ENCODE results near the gene PIGQ. TPM values are rescaled to one million over a fixed set of nuclear protein-coding genes. Genes with fewer than 3 reads are reported as not detected.

PIGQ gene
- total RNA-seq, 1 experiment from 2014 or later: 58.0 TPM

DNA sequence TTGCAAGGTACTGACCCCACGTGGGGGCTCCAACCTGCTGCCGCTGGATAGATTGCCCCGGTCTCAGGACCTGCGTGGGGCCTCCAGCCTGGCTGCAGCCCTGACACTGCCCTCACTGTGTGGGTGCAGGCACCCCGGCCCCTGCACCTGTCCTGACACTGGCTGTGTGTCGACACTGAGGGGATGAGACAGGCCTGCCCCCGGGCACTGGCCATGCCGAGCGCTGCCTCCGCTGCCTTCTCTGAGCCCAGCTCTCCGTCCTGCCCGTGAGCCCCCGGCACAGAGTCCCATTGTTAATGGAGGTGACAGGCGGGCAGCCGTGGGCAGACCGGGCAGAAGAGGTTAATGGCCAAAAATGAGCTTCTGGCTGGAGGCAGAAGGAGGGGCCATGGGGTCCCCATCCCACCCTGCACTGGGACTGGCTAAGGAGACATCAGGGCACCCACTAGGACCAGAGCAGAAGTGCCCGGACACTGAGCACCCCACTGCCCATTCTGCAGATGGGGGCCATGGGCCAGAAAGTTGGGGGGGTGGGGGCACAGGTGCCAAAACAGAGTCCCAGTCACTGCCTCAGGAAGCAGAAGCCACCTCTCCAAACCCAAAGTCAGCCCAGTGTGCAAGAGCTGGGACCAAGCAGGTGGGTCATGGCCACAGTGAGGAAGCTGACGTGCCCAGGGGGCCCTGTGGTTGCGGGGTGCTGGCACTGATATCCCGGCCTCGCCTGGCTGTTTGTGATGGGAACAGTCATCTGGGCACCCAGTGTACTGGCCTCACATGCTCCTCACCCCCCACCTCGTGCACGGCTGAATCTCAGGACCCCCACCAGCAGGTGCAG lies 12.1 kb upstream of the PIGQ start:
- Histone ChIP-seq H2BK12ac (ENCODE audit: insufficient read length, low read depth, low read length) (no peak overlapping the region), H3K4me1 (ENCODE audit: insufficient read depth, low read length) (no peaks in the 10 kb centered on the region), H3K9me3 (ENCODE audit: control insufficient read depth, low read depth, low read length) (no peaks in the 10 kb centered on the region), H2BK120ac (ENCODE audit: low read depth, low read length, poor library complexity, severe bottlenecking) (no peak overlapping the region), H3K79me1 (ENCODE audit: insufficient read depth, low read depth, low read length, poor library complexity, severe bottlenecking) (no peaks in the 10 kb centered on the region), H4K5ac (ENCODE audit: insufficient read length, low read depth, low read length) (no peak overlapping the region), H4K20me1 (ENCODE audit: control insufficient read depth, insufficient read depth, insufficient read length) (peaks cover 3% of the 10 kb centered on the region), H3K27ac (ENCODE audit: insufficient read length, low read depth, low read length) (no peak overlapping the region), H4K8ac (replicated peaks; ENCODE audit: insufficient read length, low read depth, low read length) (no peak overlapping the region), H2BK15ac (ENCODE audit: low read depth, low read length) (no peak overlapping the region), H3K18ac (ENCODE audit: insufficient read length, low read depth, low read length) (no peak overlapping the region), H3K23ac (ENCODE audit: insufficient read length, low read depth, low read length) (no peak overlapping the region), H2BK20ac (ENCODE audit: low read depth, low read length, poor library complexity, severe bottlenecking) (no peak overlapping the region), H4K91ac (ENCODE audit: insufficient read length, low read depth, low read length) (no peak overlapping the region), H3K27me3 (ENCODE audit: insufficient read depth, low read length) (peaks cover 2% of the 10 kb centered on the region; the same call in 1 of the 2 replicates), H3K4me2 (ENCODE audit: insufficient read depth, insufficient read length, low read length) (no peak overlapping the region), H2BK5ac (ENCODE audit: insufficient read length, low read length) (no peak overlapping the region), H2AFZ (ENCODE audit: low read length) (no peak overlapping the region), H3K14ac (ENCODE audit: insufficient read depth, low read length) (no peak overlapping the region; the same call in 1 of the 2 replicates), H2AK5ac (ENCODE audit: insufficient read length, low read length) (no peak overlapping the region), H3K56ac (ENCODE audit: insufficient read length, low read depth, low read length) (no peak overlapping the region), H3K9ac (ENCODE audit: extremely low read depth, insufficient read length, low read length) (no peak overlapping the region), H3K23me2 (ENCODE audit: insufficient read length, low read depth, low read length, poor library complexity, severe bottlenecking) (no peaks in the 10 kb centered on the region), H3K4ac (ENCODE audit: low read depth, low read length) (no peak overlapping the region), H3T11ph (ENCODE audit: low read length) (no peak overlapping the region), H3K79me2 (ENCODE audit: insufficient read depth, low read length) (no peaks in the 10 kb centered on the region)
- peaks cover 37% of the 10 kb centered on the region for H3K27me3 Mint-ChIP-seq (ENCODE audit: low read depth)
- no peaks in the 10 kb centered on the region; a peak in 1 of 5 replicates for H3K9me3 Mint-ChIP-seq
- peaks cover 0 to 3% (median 0%) of the 10 kb centered on the region in 3 experiments; a peak in 3 of 7 replicates for H3K36me3 Mint-ChIP-seq (ENCODE audit: insufficient read depth in 1 of 3, low read depth in 3 of 3)
- H3K4me3 Mint-ChIP-seq: no peak overlapping the region
- TF ChIP-seq, protein P1, sequence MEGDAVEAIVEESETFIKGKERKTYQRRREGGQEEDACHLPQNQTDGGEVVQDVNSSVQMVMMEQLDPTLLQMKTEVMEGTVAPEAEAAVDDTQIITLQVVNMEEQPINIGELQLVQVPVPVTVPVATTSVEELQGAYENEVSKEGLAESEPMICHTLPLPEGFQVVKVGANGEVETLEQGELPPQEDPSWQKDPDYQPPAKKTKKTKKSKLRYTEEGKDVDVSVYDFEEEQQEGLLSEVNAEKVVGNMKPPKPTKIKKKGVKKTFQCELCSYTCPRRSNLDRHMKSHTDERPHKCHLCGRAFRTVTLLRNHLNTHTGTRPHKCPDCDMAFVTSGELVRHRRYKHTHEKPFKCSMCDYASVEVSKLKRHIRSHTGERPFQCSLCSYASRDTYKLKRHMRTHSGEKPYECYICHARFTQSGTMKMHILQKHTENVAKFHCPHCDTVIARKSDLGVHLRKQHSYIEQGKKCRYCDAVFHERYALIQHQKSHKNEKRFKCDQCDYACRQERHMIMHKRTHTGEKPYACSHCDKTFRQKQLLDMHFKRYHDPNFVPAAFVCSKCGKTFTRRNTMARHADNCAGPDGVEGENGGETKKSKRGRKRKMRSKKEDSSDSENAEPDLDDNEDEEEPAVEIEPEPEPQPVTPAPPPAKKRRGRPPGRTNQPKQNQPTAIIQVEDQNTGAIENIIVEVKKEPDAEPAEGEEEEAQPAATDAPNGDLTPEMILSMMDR (conservative IDR thresholded peaks at IDR 0.05): no peak
- no peak for DNase-seq
- WGBS (ENCODE audit: extremely low coverage, insufficient read length, low lambda C conversion rate): no CpG with 5 or more reads among the region's 23 CpGs
- no peaks in the 10 kb centered on the region for H3K4me1 Mint-ChIP-seq
- no peak overlapping the region for H3K27ac Mint-ChIP-seq
